Kidney epithelial cell (primary cell): ENCODE measurements around the gene PSTK. TPM values are rescaled to one million over a fixed set of nuclear protein-coding genes. Genes with fewer than 3 reads are reported as not detected.

Source experiments
- DNase-seq: peaks from one replicate; pipeline ENCODE4 v3.0.0-alpha.2; 2010; ENCODE audit warnings: low read depth
- H3K27me3 ChIP-seq: 2 replicates; pipeline ENCODE4 v1.6.0; 2011; ENCODE audit warnings: low read length; ENCODE audit not compliant: control insufficient read depth, insufficient read depth
- H3K36me3 ChIP-seq: 2 replicates; pipeline ENCODE4 v1.5.1; 2011; ENCODE audit warnings: low read length; ENCODE audit not compliant: control insufficient read depth, insufficient read depth
- H3K4me3 ChIP-seq: 2 replicates; pipeline ENCODE4 v1.5.1; 2011; ENCODE audit warnings: low read depth, mild to moderate bottlenecking, control low read depth, low read length
- total RNA-seq: library from RNA; depleted of rRNA; stranded (reverse); fragments of >200 nt; gene quantifications from 2 replicates; pipeline ENCODE4 v1.2.3, GENCODE V29; 2015
- TF ChIP-seq, protein P1 (sequence below): IDR thresholded peaks from 2 replicates; pipeline ENCODE4 v1.5.1; 2011; ENCODE audit warnings: mild to moderate bottlenecking, moderate library complexity, low read length, control low read depth, inconsistent platforms; ENCODE audit not compliant: insufficient read depth, poor library complexity, severe bottlenecking

PSTK gene
- total RNA-seq, 1 donor from 2014 or later: 11.4 TPM

DNA sequence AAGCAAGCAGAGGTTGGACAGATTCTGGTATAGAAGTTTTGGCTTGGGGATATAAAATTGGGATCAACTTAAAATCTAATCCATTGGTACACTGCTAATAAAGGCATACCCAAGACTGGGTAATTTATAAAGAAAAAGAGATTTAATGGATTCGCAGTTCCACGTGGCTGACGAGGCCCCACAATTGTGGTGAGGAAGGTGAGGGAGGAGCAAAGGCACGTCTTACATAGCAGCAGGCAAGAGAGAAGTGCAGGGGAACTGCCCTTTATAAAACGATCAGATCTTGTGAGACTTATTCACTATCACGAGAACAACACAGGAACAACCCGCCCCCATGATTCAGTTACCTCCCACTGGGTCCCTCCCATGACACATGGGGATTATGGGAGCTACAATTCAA is 38.3 kb downstream of the PSTK start:
- no peak for DNase-seq
- Histone ChIP-seq H3K27me3 (no peaks in the 10 kb centered on the region), H3K36me3 (no peaks in the 10 kb centered on the region), H3K4me3 (no peak overlapping the region)
- TF ChIP-seq, protein P1, sequence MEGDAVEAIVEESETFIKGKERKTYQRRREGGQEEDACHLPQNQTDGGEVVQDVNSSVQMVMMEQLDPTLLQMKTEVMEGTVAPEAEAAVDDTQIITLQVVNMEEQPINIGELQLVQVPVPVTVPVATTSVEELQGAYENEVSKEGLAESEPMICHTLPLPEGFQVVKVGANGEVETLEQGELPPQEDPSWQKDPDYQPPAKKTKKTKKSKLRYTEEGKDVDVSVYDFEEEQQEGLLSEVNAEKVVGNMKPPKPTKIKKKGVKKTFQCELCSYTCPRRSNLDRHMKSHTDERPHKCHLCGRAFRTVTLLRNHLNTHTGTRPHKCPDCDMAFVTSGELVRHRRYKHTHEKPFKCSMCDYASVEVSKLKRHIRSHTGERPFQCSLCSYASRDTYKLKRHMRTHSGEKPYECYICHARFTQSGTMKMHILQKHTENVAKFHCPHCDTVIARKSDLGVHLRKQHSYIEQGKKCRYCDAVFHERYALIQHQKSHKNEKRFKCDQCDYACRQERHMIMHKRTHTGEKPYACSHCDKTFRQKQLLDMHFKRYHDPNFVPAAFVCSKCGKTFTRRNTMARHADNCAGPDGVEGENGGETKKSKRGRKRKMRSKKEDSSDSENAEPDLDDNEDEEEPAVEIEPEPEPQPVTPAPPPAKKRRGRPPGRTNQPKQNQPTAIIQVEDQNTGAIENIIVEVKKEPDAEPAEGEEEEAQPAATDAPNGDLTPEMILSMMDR: no peak

- DNase-seq: no peak
- Histone ChIP-seq H3K4me3 (no peak overlapping the region), H3K27me3 (no peaks in the 10 kb centered on the region), H3K36me3 (no peaks in the 10 kb centered on the region)
- TF ChIP-seq, protein P1: no peak
Measured at GRCh38 chr10:123019264-123019663, 39.1 kb downstream of the PSTK start.

DNA sequence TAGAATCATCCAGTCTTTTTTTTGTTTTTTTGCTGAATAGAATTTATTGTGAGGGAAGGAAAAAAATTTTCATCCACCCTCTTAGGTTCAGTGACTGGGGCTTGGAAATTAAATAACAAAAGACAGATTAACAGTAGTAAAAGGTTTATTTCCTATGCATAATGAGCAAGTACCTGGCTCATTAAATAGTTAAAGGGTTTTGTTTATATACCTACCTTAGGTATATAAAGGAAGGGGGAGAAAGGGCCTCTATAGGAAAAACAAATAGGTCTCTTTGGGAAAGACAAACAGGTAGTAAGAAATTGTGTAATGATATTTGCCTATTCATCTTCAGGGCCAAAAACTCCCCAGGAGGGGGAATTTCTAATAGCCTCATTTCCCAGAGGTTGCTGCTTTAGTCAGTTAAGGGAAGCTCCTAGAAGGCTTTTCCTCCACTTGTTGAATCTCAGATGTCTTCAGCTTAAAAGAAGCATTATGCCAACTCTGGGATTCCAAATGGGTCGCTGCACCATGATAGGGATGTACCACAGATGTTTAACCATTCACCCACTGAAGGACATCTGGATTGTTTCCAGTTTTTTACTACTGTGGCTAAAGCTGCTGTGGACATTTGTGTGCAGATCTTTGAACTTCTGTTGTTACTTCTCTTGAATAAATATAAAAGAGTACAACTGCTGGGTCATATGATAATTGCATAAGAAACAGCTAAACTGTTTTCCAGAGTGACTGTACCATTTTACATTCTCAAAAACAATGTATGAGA is 39.9 kb downstream of the PSTK start:
- DNase-seq: no peak
- H3K27me3 ChIP-seq: no peaks in the 10 kb centered on the region
- TF ChIP-seq, protein P1: no peak
- H3K36me3 ChIP-seq: no peaks in the 10 kb centered on the region
- H3K4me3 ChIP-seq: no peak overlapping the region

DNA sequence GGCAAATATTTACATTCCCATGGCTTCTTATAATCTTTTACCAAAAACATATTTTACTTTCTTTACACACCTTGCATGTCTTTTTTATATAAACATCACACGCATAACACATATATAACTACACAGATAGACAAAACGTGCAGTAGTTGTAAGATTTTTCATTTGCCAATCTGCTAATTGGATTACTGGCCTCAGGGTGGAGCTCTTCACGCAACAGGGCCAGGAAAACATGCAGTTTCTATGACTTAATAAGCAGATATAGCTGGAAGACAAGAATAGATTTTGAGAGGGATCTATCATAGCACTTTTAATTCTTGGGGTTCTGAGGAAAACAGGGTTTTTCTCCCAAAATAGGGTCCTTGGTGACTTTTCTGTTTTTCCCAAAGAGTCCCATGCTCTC is 41.3 kb downstream of the PSTK start:
- TF ChIP-seq, protein P1: peak; percentile 40
- H3K36me3 ChIP-seq: no peaks in the 10 kb centered on the region
- no peak overlapping the region for H3K4me3 ChIP-seq
- DNase-seq: no peak
- H3K27me3 ChIP-seq: no peaks in the 10 kb centered on the region

DNA sequence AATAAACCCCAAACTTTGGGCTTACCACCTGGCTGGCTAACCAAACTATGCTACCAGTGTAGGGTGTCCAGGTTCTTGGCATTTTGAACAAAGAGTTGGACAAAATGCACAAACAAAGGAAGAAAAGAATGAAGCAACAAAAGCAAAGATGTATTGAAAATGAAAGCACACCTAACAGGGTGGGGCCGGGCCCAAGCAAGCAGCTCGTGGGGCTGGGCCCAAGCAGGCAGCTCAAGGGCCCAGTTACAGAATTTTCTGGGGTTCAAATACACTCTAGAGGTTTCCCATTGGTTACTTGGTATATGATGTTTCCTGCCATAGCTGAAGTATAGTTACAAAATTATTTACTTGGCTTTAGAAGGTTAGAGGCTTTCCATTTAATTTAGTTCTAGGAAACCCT is 44.3 kb downstream of the PSTK start:
- Histone ChIP-seq H3K4me3 (no peak overlapping the region), H3K27me3 (no peaks in the 10 kb centered on the region), H3K36me3 (no peaks in the 10 kb centered on the region)
- DNase-seq: no peak
- TF ChIP-seq, protein P1: no peak

GRCh38 chr10:123026302-123026701 is 46.1 kb downstream of the PSTK start:
- DNase-seq: no peak
- no peak overlapping the region for H3K4me3 ChIP-seq
- no peaks in the 10 kb centered on the region for H3K27me3 ChIP-seq
- TF ChIP-seq, protein P1: no peak
- H3K36me3 ChIP-seq: no peaks in the 10 kb centered on the region
